Head of caudate nucleus (tissue), 42 donors: ENCODE measurements around the gene FNDC8.
"Not testable (repeated sequence)": the region's sequence is repeated elsewhere in the genome, so short reads cannot be mapped to it uniquely, and the experiment has no call there.

ENCODE experiments used
- DNase-seq, 42 donors: peaks; one replicate each; pipeline versions ENCODE4 v3.0.0 to v3.0.0-alpha.2; 2020 to 2021; ENCODE audit warnings: mixed read lengths in 7 of 42
- intact Hi-C: fragments of 100-400 bp; cut with DNase I; formaldehyde crosslinking; loops from one replicate; pipeline ENCODE4 v1.15.0; 2022

The FNDC8 gene

GRCh38 chr17:35161281-35161761 is 39.9 kb downstream of the FNDC8 start:
- no peak for DNase-seq
- intact Hi-C loops = no loop called here

GRCh38 chr17:35162755-35163154 is 41.3 kb downstream of the FNDC8 start:
- intact Hi-C loops = no loop called here
- no peak for DNase-seq

- intact Hi-C loops = no loop called here
- no peak for DNase-seq
These were observed 42.5 kb downstream of the FNDC8 start for GRCh38 chr17:35163886-35164285.

GRCh38 chr17:35164716-35165115 is 43.3 kb downstream of the FNDC8 start:
- no peak for DNase-seq
- intact Hi-C loops = no loop called here

DNA sequence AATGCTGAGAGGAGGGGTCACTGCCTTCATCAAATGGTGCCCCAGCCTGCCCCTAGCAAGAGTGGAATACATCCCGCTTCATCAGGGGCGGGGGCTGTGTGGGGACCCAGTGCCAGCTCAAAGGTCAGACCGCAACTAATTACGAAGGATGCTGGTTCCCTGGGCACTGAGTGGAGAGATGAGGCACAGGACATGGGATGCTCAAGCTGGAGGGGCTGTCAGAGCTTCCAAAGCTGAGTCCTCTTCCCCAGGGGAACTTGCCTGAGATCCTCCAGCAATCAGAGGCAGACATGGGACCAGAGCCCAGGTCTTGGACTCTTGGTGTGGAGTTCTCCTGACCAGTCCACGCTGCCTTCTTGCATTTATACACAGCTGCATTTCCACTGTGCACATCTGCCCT is 45.1 kb downstream of the FNDC8 start:
- DNase-seq = no peak
- intact Hi-C loops = no loop called here

- peak in 8 of 42 donors; percentile 11 to 67 (median 30) for DNase-seq
- intact Hi-C loops = no loop called here
These were observed 45.6 kb downstream of the FNDC8 start for GRCh38 chr17:35167046-35167445.

DNA sequence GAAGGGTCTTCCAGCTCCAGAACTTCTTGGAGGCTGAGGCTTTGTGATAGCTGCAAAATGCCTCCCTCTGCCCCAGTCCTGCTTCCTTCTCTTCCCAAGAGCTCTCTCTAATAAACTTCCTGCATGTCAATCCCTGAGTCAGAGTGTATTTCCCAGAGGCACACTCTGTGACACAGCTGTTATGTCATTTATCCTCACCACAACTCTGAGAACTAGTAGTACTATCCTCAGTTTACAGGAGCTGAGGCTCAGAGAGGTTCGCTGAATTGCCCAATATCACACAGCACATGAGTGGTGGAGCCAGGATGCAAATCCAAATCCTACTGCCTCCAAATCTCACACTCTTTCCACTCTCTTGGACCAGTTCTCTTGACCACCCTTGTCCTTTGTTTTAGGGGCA is 46.3 kb downstream of the FNDC8 start:
- intact Hi-C loops = no loop called here
- DNase-seq = no peak

GRCh38 chr17:35169835-35170363 is 48.5 kb downstream of the FNDC8 start:
- DNase-seq = no peak
- intact Hi-C loops = no loop called here

DNA sequence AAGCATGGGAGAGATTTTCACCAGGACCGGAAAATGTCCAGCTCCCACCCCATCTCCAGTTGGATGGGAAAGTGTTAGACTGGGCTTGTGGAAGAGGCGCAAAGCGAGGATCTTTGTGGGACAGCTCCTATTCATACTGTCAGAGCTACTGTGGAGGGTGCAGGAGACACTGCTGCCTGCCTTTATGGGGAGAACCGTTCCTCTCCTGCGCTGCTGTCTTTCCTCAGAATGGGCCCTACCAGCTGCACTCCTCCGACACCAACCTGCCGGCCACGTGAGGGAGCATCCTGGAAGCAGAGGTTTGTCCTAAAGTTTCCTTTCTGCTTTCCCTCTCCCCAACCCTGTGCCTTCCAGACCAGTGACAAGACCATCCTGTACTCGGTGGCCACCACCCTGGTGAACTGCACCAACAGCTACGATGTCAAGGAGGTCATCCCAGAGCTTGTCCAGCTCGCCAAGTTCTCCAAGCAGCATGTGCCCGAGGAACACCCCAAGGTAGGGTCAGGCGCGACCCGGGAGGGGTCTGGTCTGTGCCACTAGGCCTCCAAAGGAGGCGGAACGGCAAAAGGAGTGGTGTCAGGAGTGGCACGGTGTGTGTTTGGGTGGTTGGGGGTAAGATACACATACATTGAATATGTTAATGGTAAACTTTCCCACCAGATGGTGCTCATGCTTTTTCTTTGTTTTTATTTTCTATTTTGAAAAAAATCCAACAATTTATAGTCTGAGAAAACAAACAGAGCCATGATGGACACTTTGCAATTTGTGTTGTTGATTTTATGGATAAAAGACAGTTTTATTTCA is 49.8 kb downstream of the FNDC8 start:
- DNase-seq = no peak
- intact Hi-C loops = no loop called here

DNA sequence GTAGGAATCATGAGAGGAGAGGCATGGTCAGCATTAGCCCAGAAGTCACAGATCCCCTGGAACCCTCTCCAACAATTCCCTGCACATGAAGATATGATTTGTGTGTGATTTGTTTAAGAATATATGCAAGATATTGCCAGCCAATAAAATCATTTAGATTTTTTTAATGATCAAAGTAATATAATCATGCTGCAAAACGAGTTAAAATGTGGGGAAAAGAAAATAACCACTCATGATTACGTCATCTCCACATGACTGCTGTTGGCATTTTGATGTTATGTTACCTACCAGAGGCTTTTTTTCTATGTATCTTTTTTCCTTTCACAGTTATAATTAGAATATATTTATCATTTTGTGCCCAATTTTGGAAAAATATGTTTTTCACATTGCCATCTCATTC is 50.4 kb downstream of the FNDC8 start:
- DNase-seq = no peak
- intact Hi-C loops = no loop called here

GRCh38 chr17:35172321-35172720 is 50.9 kb downstream of the FNDC8 start:
- DNase-seq, intact Hi-C loops: not testable (repeated sequence)

- DNase-seq = no peak
- intact Hi-C loops = no loop called here
These were observed 53.5 kb downstream of the FNDC8 start for GRCh38 chr17:35174835-35175334.

GRCh38 chr17:35175638-35176415 is 54.4 kb downstream of the FNDC8 start:
- intact Hi-C loops = no loop called here
- peak in 1 of 42 donors; percentile 33 for DNase-seq

DNA sequence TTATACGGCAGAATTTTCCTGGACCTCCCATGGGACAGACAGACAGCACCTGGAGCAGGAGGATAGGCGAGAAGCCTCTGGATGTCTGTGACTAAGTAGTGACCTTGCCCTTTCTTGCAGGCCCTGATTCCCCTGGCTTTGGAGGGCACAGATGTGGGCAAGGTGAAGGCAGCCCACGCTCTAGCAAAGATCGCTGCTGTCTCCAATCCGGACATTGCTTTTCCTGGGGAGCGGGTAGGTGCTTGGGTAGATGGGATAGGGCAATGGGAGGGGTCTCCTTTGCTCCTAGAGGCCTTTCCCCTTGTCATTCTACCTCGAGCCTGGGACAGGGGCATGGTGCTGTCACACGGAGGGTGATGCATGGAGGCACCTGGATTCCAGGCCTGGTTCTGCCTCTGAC is 55.5 kb downstream of the FNDC8 start:
- DNase-seq = peak in 2 of 42 donors; percentile 10 to 31
- intact Hi-C loops = no loop called here

DNA sequence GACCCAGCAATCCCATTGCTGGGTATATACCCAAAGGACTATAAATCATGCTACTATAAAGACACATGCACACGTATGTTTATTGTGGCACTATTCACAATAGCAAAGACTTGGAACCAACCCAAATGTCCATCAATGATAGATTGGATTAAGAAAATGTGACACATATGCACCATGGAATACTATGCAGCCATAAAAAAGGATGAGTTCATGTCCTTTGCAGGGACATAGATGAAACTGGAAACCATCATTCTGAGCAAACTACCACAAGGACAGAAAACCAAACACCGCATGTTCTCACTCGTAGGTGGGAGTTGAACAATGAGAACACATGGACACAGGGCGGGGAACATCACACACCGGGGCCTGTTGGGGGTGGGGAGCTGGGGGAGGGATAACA is 58.0 kb downstream of the FNDC8 start:
- intact Hi-C loops, DNase-seq: not testable (repeated sequence)
